DOHH2 (cell line): ENCODE data around the gene PRM3.

Source experiments
- H3F3A ChIP-seq: fragments of 200-600 bp; sonication (generic), shearing (Covaris generic); 2 replicates; pipeline ENCODE4 v1.6.0; 2016; ENCODE audit warnings: antibody characterized with exemption, mild to moderate bottlenecking; ENCODE audit not compliant: control insufficient read depth, insufficient read depth
- H3K27ac ChIP-seq: fragments of 200-600 bp; sonication (generic); 2 replicates; pipeline ENCODE4 v1.5.1; 2014; ENCODE audit warnings: low read depth, mild to moderate bottlenecking, low read length, moderate library complexity
- H3K27me3 ChIP-seq: fragments of 200-600 bp; sonication (generic); 2 replicates; pipeline ENCODE4 v1.6.1; 2014; ENCODE audit warnings: mild to moderate bottlenecking, low read length, mixed read lengths; ENCODE audit not compliant: control insufficient read depth
- H3K36me3 ChIP-seq: fragments of 200-600 bp; sonication (generic); 2 replicates; pipeline ENCODE4 v1.6.1; 2014; ENCODE audit warnings: mild to moderate bottlenecking, low read length, moderate library complexity, mixed read lengths; ENCODE audit not compliant: control insufficient read depth
- H3K4me1 ChIP-seq: fragments of 200-600 bp; sonication (generic); 2 replicates; pipeline ENCODE4 v1.6.1; 2014; ENCODE audit warnings: mild to moderate bottlenecking, low read length, mixed read lengths; ENCODE audit not compliant: control insufficient read depth
- H3K4me2 ChIP-seq: fragments of 200-600 bp; sonication (generic); 2 replicates; pipeline ENCODE4 v1.6.0; 2014; ENCODE audit warnings: mild to moderate bottlenecking, low read length, moderate library complexity
- H3K4me3 ChIP-seq: fragments of 200-600 bp; sonication (generic); 2 replicates; pipeline ENCODE4 v1.5.1; 2014; ENCODE audit warnings: mild to moderate bottlenecking, low read length, mixed read lengths
- H3K79me2 ChIP-seq: fragments of 200-600 bp; sonication (generic); 2 replicates; pipeline ENCODE4 v1.6.1; 2014; ENCODE audit warnings: mild to moderate bottlenecking, low read length, mixed read lengths; ENCODE audit not compliant: control insufficient read depth
- H3K9me2 ChIP-seq: fragments of 200-600 bp; sonication (generic); replicated peaks from 2 replicates; pipeline ENCODE4 v1.6.1; 2014; ENCODE audit warnings: mild to moderate bottlenecking, low read length, mixed read lengths; ENCODE audit not compliant: control insufficient read depth
- H3K9me3 ChIP-seq: fragments of 200-600 bp; sonication (generic); 2 replicates; pipeline ENCODE4 v1.6.1; 2014; ENCODE audit warnings: antibody characterized with exemption, low read length, mixed read lengths; ENCODE audit not compliant: control insufficient read depth, insufficient read depth
- H4K20me1 ChIP-seq: fragments of 200-600 bp; sonication (generic); 2 replicates; pipeline ENCODE4 v1.6.0; 2014; ENCODE audit warnings: low read depth, mild to moderate bottlenecking, antibody characterized with exemption, low read length, moderate library complexity; ENCODE audit not compliant: control insufficient read depth, insufficient read depth
- EZH2phosphoT487 ChIP-seq: fragments of 200-600 bp; sonication (generic); IDR thresholded peaks from 2 replicates; pipeline ENCODE4 v1.6.1; 2017; ENCODE audit warnings: borderline replicate concordance, mild to moderate bottlenecking, antibody characterized with exemption, low read length, moderate library complexity, mixed read lengths
- TF ChIP-seq, protein P1 (sequence below): fragments of 200-600 bp; sonication (generic); IDR thresholded peaks from one replicate; pipeline ENCODE4 v1.5.1; 2014; ENCODE audit warnings: antibody characterized with exemption, mild to moderate bottlenecking, low read depth, low read length; ENCODE audit not compliant: poor library complexity, severe bottlenecking

The PRM3 gene

DNA sequence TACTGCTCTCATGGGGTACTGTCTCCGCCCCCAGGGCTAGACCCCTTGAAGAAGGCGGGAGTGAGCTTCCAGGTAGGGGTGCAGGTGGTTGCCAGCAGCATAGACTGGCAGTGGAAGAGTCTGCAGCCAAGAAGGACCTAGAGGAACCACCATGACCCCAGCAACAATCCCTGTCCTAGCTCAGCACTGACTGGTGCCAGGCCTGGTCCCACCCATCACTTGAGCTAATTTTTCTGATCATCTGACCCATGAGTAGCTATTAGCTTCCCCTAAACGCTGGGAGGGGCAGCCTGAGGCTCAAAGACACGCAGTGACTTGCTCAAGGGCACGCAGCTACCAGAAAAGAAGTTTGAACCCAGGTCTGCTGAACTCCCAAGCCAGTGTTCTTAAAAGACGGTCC, 945 bp downstream of the PRM3 start:
- Histone ChIP-seq H3F3A (no peaks in the 10 kb centered on the region), H3K4me1 (no peaks in the 10 kb centered on the region), H4K20me1 (no peaks in the 10 kb centered on the region), H3K9me3 (no peaks in the 10 kb centered on the region), H3K36me3 (no peaks in the 10 kb centered on the region), H3K79me2 (no peaks in the 10 kb centered on the region), H3K27ac (no peak overlapping the region), H3K9me2 (no peaks in the 10 kb centered on the region), H3K27me3 (no peaks in the 10 kb centered on the region), H3K4me2 (no peak overlapping the region), H3K4me3 (no peak overlapping the region)
- TF ChIP-seq EZH2phosphoT487: no peak
- TF ChIP-seq, protein P1, sequence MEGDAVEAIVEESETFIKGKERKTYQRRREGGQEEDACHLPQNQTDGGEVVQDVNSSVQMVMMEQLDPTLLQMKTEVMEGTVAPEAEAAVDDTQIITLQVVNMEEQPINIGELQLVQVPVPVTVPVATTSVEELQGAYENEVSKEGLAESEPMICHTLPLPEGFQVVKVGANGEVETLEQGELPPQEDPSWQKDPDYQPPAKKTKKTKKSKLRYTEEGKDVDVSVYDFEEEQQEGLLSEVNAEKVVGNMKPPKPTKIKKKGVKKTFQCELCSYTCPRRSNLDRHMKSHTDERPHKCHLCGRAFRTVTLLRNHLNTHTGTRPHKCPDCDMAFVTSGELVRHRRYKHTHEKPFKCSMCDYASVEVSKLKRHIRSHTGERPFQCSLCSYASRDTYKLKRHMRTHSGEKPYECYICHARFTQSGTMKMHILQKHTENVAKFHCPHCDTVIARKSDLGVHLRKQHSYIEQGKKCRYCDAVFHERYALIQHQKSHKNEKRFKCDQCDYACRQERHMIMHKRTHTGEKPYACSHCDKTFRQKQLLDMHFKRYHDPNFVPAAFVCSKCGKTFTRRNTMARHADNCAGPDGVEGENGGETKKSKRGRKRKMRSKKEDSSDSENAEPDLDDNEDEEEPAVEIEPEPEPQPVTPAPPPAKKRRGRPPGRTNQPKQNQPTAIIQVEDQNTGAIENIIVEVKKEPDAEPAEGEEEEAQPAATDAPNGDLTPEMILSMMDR: no peak

DNA sequence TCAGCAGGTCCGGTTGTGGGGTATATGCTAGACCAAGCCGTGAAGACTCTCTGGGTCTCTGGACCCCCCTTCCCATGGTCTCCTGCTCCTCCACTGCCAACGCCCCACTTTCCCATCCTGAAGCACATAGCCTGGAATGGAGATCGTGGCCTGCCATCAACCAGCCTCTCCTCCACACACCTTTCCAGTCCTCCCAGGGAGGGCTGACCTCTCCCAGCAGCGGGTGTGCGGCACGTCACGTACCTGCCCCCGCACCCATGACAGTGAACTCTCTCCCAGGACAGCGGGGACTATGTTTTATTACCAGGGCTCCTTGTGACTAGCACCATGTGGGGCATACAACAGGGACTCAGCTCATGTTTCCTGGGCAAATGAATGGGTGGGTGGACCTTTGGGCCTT, 1.8 kb downstream of the PRM3 start:
- Histone ChIP-seq H4K20me1 (no peaks in the 10 kb centered on the region), H3K9me3 (no peaks in the 10 kb centered on the region), H3F3A (no peaks in the 10 kb centered on the region), H3K27me3 (no peaks in the 10 kb centered on the region), H3K9me2 (no peaks in the 10 kb centered on the region), H3K27ac (no peak overlapping the region), H3K79me2 (no peaks in the 10 kb centered on the region), H3K36me3 (no peaks in the 10 kb centered on the region), H3K4me1 (no peaks in the 10 kb centered on the region), H3K4me3 (no peak overlapping the region), H3K4me2 (no peak overlapping the region)
- TF ChIP-seq, protein P1: no peak
- TF ChIP-seq EZH2phosphoT487: no peak

DNA sequence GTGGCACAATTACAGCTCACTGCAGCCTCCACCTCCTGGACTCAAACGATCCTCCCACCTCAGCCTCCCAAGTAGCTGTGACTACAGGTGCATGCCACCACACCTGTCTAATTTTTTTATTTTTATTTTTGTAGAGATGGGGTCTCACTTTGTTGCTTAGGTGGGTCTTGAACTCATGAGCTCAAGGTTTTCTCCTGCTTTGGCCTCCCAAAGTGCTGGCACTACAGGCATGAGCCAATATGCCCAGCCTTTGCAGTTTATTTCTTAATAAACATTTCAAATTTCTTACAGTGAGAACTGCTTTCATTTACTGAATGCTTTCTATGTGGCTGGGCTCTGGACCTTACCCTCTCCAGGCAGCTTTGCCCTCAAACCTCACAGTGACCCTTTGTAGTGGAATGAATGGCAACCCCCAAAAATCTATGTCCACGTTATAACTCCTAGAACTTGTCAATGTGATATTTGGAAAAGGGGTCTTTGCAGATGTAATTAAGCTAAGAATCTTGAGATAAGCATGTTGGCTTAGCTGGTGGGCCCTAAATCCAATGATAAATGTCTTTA, 2.7 kb downstream of the PRM3 start:
- H3K79me2 ChIP-seq: no peaks in the 10 kb centered on the region
- TF ChIP-seq, protein P1: no peak
- no peak for TF ChIP-seq EZH2phosphoT487
- H3F3A ChIP-seq: no peaks in the 10 kb centered on the region
- no peaks in the 10 kb centered on the region for H3K9me3 ChIP-seq
- no peaks in the 10 kb centered on the region for H3K27me3 ChIP-seq
- H3K36me3 ChIP-seq: no peaks in the 10 kb centered on the region
- H3K4me3 ChIP-seq: no peak overlapping the region
- H3K9me2 ChIP-seq: no peaks in the 10 kb centered on the region
- H3K4me2 ChIP-seq: no peak overlapping the region
- no peaks in the 10 kb centered on the region for H4K20me1 ChIP-seq
- no peak overlapping the region for H3K27ac ChIP-seq
- no peaks in the 10 kb centered on the region for H3K4me1 ChIP-seq
